ENCODE measurements around the gene PHOSPHO2.

The PHOSPHO2 gene

GRCh38 chr2:169694113-169694893, at the start of gene PHOSPHO2, which contains the start of gene CFAP210:
Gene PHOSPHO2, plus strand, starts transcription at chr2:169694469. Its CDS starts 6,503 bp downstream, at chr2:169700972.
Gene CFAP210, minus strand, starts transcription at chr2:169694405. Its CDS starts 78 bp downstream, at chr2:169694327.
- DNase-seq, result peak; percentile 99

GRCh38 chr2:169647496-169647895, 46.8 kb upstream of the PHOSPHO2 start:
- no peak for DNase-seq

DNA sequence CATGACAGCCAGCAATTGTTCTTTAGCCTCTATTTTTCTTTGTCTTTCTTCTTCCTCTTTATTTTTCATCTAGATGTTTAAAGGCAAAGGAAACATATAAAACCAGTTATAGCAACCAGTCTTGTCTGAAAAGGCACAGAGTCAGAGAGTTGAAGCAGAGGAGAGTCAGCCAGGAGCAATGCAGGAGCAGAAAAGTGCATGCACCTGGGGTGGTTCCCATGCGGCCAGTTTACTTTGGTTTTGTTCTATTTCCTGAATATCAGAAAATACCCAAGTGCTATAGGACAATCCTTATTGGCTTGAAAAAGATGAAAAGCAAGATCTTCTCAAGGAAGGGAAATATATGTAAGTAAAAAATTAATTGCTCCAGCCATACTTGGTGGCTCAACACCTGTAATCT, 45.0 kb upstream of the PHOSPHO2 start:
- DNase-seq, result no peak

DNA sequence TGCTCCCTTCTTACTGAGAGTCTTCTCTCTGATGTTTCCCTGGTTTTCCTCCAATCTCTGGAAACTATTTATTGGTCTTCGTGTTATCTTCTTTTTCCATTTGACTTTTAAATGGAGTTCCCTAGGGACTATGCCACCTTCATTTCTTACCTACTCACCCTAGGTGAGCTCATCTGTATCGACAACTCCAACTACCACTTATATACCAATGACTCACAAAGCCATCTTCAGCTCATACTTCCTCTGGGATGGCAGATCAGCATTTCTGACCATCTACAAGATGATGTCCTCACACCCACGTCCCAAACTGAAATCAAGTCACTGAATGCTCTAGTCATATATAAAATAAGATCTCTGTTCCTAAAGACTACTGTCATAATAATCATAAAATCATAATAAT, 40.6 kb upstream of the PHOSPHO2 start:
- DNase-seq, result no peak

DNA sequence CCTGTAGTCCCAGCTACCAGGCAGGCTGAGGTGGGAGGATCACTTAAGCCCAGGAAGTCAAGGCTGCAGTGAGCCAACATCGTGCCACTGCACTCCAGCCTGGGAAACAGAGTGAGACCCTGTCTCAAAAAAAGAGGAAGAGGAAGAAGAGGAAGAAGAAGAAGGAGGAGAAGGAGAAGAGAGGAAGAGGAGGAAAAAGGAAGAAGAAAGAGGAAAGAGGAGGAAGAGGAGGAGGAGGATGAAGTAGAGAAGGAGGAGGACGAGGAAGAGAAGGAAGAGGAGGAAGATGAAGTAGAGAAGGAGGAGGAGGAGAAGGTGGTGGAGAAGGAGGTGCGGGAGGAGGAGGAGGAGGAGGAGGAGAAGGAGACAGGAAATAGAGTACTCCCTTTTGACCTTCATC, 38.1 kb upstream of the PHOSPHO2 start:
- no peak for DNase-seq

DNA sequence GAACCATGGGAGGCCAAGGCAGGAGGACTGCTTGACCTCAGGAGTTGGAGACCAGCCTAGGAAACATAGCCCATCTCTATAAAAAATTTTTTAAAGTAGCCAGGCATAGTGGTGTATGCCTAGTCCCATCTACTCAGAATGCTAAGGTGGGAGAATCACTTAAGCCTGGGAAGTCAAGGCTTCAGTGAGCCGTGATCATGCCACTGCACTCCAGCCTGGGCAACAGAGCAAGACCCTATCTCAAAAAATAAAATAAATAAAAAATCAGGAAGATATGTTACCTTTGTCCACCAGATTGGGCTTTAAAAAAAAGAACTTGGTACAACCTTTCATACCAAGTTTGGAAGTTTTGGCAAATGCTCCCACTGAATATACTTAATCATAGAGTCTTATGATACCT, 35.4 kb upstream of the PHOSPHO2 start:
- no peak for DNase-seq

GRCh38 chr2:169659320-169659719, 34.9 kb upstream of the PHOSPHO2 start:
- DNase-seq, result no peak

DNA sequence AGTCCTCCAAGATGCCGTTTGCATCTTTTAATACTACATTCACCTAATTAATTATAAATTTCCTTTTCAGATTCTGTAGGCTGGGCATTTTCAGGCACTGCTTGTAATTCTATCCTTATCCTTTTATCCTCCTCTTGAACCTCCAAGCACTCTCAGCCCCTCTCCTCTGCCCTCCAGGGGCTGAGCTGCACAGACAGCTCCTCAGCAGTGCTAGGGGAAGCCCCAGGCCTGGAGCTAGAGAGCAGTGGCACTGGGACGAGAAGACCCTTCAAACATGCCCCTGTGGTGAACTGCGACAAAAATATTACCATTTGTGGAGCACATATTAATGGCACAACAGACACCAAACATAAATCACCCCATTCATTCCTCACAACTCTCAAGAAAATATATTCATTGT, 33.0 kb upstream of the PHOSPHO2 start:
- no peak for DNase-seq

DNA sequence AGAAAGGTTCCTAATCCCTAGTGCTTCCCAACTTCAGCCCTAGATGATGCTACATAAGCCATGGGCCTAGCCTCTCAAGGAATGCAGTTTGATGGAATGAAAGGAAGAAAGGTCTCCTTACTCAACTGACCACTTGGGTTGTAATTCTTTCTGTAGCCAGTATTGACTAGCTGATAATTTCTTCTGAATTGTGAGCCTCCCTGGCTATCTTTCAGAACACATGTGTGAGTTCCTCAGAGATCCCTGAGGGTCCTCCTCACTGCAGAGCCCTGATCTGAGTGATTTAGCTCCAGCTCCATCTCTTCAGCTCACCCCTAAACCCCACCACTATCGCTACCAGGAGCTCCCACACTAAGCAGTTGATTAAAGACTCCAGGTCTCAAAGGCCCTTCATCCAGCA, 31.5 kb upstream of the PHOSPHO2 start:
- DNase-seq, result no peak

GRCh38 chr2:169663247-169663646, 31.0 kb upstream of the PHOSPHO2 start:
- DNase-seq, result no peak

DNA sequence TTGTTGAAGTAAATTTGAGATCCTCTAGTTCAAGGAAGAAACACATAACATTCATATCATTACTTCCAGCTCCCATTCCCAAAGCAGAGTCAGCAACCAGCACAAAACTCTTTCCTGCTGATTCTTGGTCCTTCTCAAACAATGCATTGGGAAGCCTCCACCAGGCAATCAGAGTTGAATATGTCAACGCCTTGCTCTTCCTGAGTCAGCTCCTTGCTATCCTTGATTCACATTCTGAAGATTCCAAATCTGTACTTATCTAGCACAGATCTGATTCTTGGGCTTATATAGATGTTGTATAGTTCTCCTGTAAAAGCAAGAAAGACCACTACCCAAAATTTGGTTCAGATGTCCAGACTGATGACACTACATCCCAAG, 29.7 kb upstream of the PHOSPHO2 start:
- no peak for DNase-seq

GRCh38 chr2:169664978-169665930, 29.0 kb upstream of the PHOSPHO2 start:
- no peak for DNase-seq

GRCh38 chr2:169667583-169667982, 26.7 kb upstream of the PHOSPHO2 start:
- no peak for DNase-seq

- no peak for DNase-seq
Measured at GRCh38 chr2:169670215-169670651, 24.0 kb upstream of the PHOSPHO2 start.

DNA sequence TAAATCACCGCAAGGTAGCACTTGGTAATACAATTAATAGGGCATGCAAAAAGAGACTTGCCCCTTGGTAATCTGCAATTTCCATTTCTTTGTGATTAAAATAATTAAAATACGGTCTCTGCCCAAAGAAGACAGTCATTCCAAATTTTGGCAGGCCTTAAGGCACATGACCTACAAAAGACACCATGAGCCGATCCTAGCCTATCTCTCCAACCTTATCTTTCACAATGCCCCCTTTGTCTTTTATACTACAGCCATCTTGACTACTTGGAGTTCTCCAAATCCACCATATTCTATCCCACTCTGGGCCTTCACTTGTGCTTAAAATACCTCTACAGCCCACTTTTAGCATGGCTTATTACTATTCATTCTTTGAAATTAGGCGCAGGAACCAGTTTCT, 23.3 kb upstream of the PHOSPHO2 start:
- DNase-seq, result no peak

DNA sequence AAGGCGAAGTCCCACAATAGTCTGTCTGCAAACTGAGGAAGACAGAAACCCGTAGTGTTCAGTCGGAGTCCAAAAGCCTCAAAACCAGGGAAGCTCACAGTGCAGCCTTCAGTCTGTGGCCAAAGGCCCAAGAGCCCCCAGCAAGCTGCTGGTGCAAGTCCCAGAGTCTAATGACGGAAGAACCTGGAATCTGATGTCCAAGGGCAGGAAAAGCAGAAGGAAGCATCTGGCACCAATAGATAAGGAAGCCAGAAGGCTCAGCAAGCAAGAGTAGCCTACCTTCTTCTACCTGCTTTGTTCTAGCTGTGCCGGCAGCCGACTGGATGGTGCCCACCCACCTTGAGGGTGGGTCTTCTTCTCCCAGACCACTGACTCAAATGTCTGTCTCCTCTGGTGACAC, 21.9 kb upstream of the PHOSPHO2 start:
- no peak for DNase-seq

DNA sequence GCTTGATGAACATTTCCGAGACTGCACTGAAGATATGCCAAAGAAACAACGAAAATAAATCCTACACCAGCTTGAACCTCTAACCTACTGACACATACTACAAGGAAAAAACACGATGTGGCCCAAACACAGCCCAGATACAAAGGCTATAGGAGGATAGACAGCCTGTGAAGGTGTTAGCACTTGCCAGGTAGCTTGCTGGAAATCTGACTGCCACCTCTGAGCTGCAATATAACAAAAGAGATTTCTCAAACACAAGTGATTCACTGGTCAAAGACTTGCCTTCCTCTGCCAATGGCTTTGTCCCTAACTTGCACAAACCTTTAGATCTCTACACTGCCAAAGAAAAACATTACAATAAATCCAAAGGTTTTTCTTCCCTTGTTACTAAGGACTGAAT, 21.2 kb upstream of the PHOSPHO2 start:
- DNase-seq, result no peak

DNA sequence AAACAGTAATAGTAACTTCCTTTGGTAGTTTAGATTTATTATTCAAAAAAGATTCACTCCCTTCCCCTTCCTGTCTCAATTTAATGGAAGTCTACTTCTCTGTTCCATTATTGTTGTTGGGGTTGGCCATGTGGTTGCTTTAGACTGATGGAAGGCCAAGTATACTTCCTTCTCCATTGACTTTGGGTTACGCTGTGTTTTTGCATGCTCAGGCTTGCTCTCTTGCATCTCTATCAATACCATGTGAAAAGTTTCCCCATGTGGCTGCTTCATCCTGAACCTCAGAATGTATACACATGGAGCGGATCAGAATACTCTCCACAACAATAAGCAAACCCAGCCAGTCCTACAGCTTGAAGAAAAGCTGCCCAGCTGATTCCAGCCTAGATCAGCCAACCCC, 20.3 kb upstream of the PHOSPHO2 start:
- no peak for DNase-seq

DNA sequence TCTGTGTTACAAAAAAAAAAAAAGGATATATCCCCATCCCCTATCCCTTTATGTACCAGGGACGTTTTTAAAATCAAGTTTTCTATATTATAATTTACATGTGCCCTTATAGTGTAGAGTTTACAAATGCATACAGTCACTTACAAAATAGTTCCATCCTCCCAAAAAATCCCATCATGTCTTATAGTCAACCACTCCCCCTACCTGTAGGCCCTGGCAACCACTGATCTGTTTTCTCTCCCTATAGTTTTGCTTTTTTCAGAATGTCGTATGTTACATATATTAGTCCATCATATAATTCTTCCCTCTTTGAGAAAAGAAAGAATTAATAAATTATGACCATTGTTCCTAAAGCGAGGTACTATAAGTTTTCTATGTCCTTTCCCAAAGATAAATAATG, 17.9 kb upstream of the PHOSPHO2 start:
- DNase-seq, result no peak

DNA sequence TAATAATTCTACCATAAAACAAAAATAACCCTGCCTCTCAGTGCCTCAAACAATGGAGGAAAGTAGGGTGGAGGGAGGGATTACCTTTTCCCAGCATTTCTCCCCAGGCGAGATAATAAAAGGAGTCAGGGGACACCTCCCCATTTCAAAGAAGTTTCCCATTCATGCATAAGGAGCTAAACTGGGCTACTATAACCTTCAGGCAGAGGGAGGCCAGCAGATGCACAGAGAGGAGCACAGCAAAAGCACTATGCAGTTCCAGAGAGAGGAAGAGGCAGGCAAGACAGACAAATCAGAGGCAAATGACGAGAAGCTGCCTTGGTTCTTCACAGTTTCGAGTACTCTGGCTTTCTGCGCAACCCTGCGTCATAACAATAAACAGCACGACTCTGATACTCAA, 17.4 kb upstream of the PHOSPHO2 start:
- DNase-seq, result no peak

- peak; percentile 12 for DNase-seq
Measured at GRCh38 chr2:169683054-169683424, 11.2 kb upstream of the PHOSPHO2 start.

GRCh38 chr2:169683425-169684134, 10.7 kb upstream of the PHOSPHO2 start:
- no peak for DNase-seq

DNA sequence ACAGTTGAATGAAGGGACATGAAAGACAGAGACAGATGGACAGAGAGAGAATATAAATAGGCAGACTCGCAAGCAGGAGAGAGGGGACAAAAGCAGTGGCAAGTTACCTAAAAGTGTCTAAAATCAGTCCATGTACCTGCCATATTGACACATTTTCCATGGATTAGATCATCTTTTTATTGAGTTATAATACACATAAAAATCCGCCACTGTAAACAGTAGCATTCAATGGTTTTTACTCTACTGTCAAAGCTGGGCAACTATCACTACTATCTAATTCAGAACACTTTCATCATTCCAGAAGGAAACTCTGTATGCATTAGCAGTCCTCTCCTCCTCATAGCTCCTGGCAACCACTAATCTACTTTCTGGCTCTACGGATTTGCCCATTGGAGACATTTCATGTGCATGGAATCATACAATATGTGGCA, 10.1 kb upstream of the PHOSPHO2 start:
- DNase-seq, result no peak

Measured in stimulated activated CD4-positive, alpha-beta T cell treated with anti-CD3 and anti-CD28 coated beads, Interleukin-4, amount 100 ng/mL, for 24 hours (primary cell).